SK-N-SH (cell line): Measurements from ENCODE around the gene GMPR. TPM values are rescaled to one million over a fixed set of nuclear protein-coding genes. Genes with fewer than 3 reads are reported as not detected.
A peak's percentile ranks its signal among the peaks of the same experiment; 100 is the strongest.

Experiments used
- CTCF ChIA-PET: fragments of 300-600, 350-600 bp; formaldehyde crosslinking; extraction: SDS; loops from one replicate; lab custom pipeline; 2021; lab: Yijun Ruan, JAX
- POLR2A ChIA-PET: fragments of 350-600 bp; sonication (Branson Sonifier 250); formaldehyde crosslinking; extraction: SDS; loops from one replicate; lab custom pipeline; 2020; ENCODE audit warnings: antibody characterized with exemption, inconsistent platforms; lab: Yijun Ruan, JAX
- DNase-seq: peaks from one replicate; pipeline ENCODE4 v3.0.0; 2012
- H2AFZ ChIP-seq: fragments of 200-600 bp; sonication (generic); 2 replicates; pipeline ENCODE4 v1.8.1; 2016; ENCODE audit warnings: antibody characterized with exemption, mild to moderate bottlenecking, low read depth
- H3F3A ChIP-seq: fragments of 200-600 bp; sonication (generic); replicated peaks from 2 replicates; pipeline ENCODE3; 2016; ENCODE audit warnings: antibody characterized with exemption, mild to moderate bottlenecking; ENCODE audit not compliant: insufficient read depth
- H3K27ac ChIP-seq, 2 experiments: fragments of 200-500 bp in 1 of 2; fragments of 200-600 bp in 1 of 2; sonication (Bioruptor generic) in 1 of 2; sonication (generic), shearing (Covaris generic) in 1 of 2; 2 replicates each; pipeline versions ENCODE4 v1.5.1 to v1.6.1; 2014 to 2016; ENCODE audit warnings: low read depth in 2 of 2, inconsistent platforms in 1 of 2, low read length in 1 of 2, mild to moderate bottlenecking in 1 of 2, mixed read lengths in 1 of 2
- H3K27me3 ChIP-seq: fragments of 200-600 bp; sonication (generic), shearing (Covaris generic); 2 replicates; pipeline ENCODE4 v1.6.1; 2016; ENCODE audit warnings: mixed run types; ENCODE audit not compliant: insufficient read depth
- H3K36me3 ChIP-seq, 2 experiments: fragments of 200-500 bp in 1 of 2; fragments of 200-600 bp in 1 of 2; sonication (Bioruptor generic) in 1 of 2; sonication (generic) in 1 of 2; replicated peaks in 1 of 2; 2 replicates each; pipeline versions ENCODE3 to v1.5.1; 2014 to 2016; ENCODE audit warnings: low read length in 1 of 2, mild to moderate bottlenecking in 1 of 2; ENCODE audit not compliant: insufficient read depth in 2 of 2, control insufficient read depth in 1 of 2
- H3K4me1 ChIP-seq, 2 experiments: fragments of 200-500 bp in 1 of 2; fragments of 200-600 bp in 1 of 2; sonication (Bioruptor generic) in 1 of 2; sonication (generic), shearing (Covaris generic) in 1 of 2; 2 replicates each; pipeline versions ENCODE4 v1.5.1 to v1.6.1; 2014 to 2016; ENCODE audit warnings: low read depth in 1 of 2, low read length in 1 of 2, mixed run types in 1 of 2; ENCODE audit not compliant: insufficient read depth in 2 of 2, control insufficient read depth in 1 of 2
- H3K4me2 ChIP-seq: fragments of 200-600 bp; sonication (generic), shearing (Covaris generic); 2 replicates; pipeline ENCODE4 v1.6.1; 2017; ENCODE audit warnings: mixed run types
- H3K4me3 ChIP-seq, 2 experiments: fragments of 200-500 bp in 1 of 2; fragments of 200-600 bp in 1 of 2; sonication (Bioruptor generic) in 1 of 2; sonication (generic), shearing (Covaris generic) in 1 of 2; 2 replicates each; pipeline versions ENCODE4 v1.5.1 to v1.8.1; 2014 to 2016; ENCODE audit warnings: low read depth in 2 of 2, inconsistent platforms in 1 of 2, low read length in 1 of 2, mild to moderate bottlenecking in 1 of 2, mixed read lengths in 1 of 2, moderate library complexity in 1 of 2
- H3K79me2 ChIP-seq: fragments of 200-600 bp; sonication (generic); 2 replicates; pipeline ENCODE4 v1.8.1; 2017; ENCODE audit warnings: mild to moderate bottlenecking; ENCODE audit not compliant: insufficient read depth
- H3K9ac ChIP-seq: fragments of 200-600 bp; sonication (generic); 2 replicates; pipeline ENCODE4 v1.6.1; 2017; ENCODE audit warnings: mixed run types
- H3K9me2 ChIP-seq: fragments of 200-600 bp; sonication (generic); 2 replicates; pipeline ENCODE4 v1.6.1; 2017; ENCODE audit warnings: mixed run types
- H3K9me3 ChIP-seq: fragments of 200-600 bp; sonication (generic); 2 replicates; pipeline ENCODE4 v1.6.1; 2017; ENCODE audit warnings: mixed run types, mild to moderate bottlenecking, moderate library complexity
- H4K20me1 ChIP-seq: fragments of 200-600 bp; sonication (generic); 2 replicates; pipeline ENCODE4 v1.6.1; 2017; ENCODE audit warnings: mild to moderate bottlenecking, mixed run types; ENCODE audit not compliant: insufficient read depth
- CHD2 ChIP-seq: fragments of 150-350 bp; IDR thresholded peaks from 2 replicates; pipeline ENCODE4 v1.6.1; 2018; ENCODE audit warnings: low read length; ENCODE audit not compliant: partially characterized antibody
- EZH2phosphoT487 ChIP-seq: fragments of 200-600 bp; sonication (generic); IDR thresholded peaks from 2 replicates; pipeline ENCODE4 v1.6.1; 2017; ENCODE audit warnings: low read depth, mixed run types, mild to moderate bottlenecking, antibody characterized with exemption, moderate library complexity, borderline replicate concordance
- JUND ChIP-seq: IDR thresholded peaks from 2 replicates; pipeline ENCODE4 v1.4.0; 2012
- MEF2A ChIP-seq: IDR thresholded peaks from 2 replicates; pipeline ENCODE4 v1.4.0; 2012; ENCODE audit warnings: low read depth, borderline replicate concordance
- RAD21 ChIP-seq: IDR thresholded peaks from 2 replicates; pipeline ENCODE4 v1.6.1; 2012; ENCODE audit warnings: mild to moderate bottlenecking, low read length
- SMC3 ChIP-seq: IDR thresholded peaks from 2 replicates; pipeline ENCODE4 v1.6.1; 2012; ENCODE audit warnings: low read depth, low read length, improper control_type of control experiment
- TCF12 ChIP-seq: IDR thresholded peaks from 2 replicates; pipeline ENCODE4 v1.4.0; 2012
- WGBS: methylation state at CpG from one replicate; pipeline ENCODE4 v1.1.6; 2017; ENCODE audit warnings: low lambda C conversion rate; 5-methylcytosine and 5-hydroxymethylcytosine counted together
- polyA plus RNA-seq, 3 experiments: library from polyadenylated mRNA; depleted of rRNA; stranded (reverse); fragments of >200 nt; gene quantifications; 2 replicates each; pipeline ENCODE4 v1.2.3, GENCODE V29; 2012
- TF ChIP-seq, protein P1 (sequence below): fragments of 200-600 bp; sonication (generic); IDR thresholded peaks from 2 replicates; pipeline ENCODE4 v1.6.1; 2017; ENCODE audit warnings: antibody characterized with exemption, mild to moderate bottlenecking, moderate library complexity
- TF ChIP-seq, protein P2 (sequence below): fragments of 150-350 bp; IDR thresholded peaks from 2 replicates; pipeline ENCODE4 v1.6.1; 2016; ENCODE audit warnings: mild to moderate bottlenecking, low read depth, low read length
- TF ChIP-seq, protein P3 (sequence below): IDR thresholded peaks from 2 replicates; pipeline ENCODE4 v1.6.1; 2012; ENCODE audit warnings: mild to moderate bottlenecking, low read depth, low read length, moderate library complexity

Gene GMPR
- polyA plus RNA-seq, 1 of the 3 experiments (the other 2 are of a cell fraction): 21.0 TPM

DNA sequence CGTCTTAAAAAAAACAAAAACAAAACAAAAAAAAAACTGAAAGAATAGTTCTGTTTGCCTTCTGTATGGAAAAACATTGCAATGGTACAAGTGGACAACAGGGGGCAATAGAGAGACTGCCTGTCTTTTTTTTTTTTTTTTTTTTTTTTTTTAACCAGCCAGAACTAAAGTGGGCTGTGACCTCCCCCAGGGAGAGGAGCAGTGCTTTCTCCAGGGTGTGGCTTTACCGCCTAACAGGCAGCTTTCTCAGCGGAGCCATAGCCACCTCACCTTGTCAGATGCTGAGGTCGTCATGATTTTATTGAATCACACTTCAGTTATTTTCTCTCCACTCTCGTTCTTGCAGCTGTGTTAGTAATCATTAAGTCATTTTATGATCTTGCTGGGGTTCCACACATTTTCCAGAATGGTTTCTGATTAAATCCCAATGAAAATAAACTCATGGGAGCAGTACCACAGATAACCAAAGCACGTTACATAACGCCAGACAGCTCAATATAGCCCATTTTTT lies 78.4 kb downstream of the GMPR start:
- WGBS: 54% methylated on average over 7 of the region's 7 CpGs
- TF ChIP-seq, protein P1, sequence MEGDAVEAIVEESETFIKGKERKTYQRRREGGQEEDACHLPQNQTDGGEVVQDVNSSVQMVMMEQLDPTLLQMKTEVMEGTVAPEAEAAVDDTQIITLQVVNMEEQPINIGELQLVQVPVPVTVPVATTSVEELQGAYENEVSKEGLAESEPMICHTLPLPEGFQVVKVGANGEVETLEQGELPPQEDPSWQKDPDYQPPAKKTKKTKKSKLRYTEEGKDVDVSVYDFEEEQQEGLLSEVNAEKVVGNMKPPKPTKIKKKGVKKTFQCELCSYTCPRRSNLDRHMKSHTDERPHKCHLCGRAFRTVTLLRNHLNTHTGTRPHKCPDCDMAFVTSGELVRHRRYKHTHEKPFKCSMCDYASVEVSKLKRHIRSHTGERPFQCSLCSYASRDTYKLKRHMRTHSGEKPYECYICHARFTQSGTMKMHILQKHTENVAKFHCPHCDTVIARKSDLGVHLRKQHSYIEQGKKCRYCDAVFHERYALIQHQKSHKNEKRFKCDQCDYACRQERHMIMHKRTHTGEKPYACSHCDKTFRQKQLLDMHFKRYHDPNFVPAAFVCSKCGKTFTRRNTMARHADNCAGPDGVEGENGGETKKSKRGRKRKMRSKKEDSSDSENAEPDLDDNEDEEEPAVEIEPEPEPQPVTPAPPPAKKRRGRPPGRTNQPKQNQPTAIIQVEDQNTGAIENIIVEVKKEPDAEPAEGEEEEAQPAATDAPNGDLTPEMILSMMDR: peak; percentile 87
- TF ChIP-seq EZH2phosphoT487: no peak
- TF ChIP-seq, protein P2, sequence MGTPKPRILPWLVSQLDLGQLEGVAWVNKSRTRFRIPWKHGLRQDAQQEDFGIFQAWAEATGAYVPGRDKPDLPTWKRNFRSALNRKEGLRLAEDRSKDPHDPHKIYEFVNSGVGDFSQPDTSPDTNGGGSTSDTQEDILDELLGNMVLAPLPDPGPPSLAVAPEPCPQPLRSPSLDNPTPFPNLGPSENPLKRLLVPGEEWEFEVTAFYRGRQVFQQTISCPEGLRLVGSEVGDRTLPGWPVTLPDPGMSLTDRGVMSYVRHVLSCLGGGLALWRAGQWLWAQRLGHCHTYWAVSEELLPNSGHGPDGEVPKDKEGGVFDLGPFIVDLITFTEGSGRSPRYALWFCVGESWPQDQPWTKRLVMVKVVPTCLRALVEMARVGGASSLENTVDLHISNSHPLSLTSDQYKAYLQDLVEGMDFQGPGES: no peak
- peak; percentile 50; the same call in 1 of the 2 replicates for TF ChIP-seq RAD21
- no peak for TF ChIP-seq TCF12
- TF ChIP-seq, protein P3, sequence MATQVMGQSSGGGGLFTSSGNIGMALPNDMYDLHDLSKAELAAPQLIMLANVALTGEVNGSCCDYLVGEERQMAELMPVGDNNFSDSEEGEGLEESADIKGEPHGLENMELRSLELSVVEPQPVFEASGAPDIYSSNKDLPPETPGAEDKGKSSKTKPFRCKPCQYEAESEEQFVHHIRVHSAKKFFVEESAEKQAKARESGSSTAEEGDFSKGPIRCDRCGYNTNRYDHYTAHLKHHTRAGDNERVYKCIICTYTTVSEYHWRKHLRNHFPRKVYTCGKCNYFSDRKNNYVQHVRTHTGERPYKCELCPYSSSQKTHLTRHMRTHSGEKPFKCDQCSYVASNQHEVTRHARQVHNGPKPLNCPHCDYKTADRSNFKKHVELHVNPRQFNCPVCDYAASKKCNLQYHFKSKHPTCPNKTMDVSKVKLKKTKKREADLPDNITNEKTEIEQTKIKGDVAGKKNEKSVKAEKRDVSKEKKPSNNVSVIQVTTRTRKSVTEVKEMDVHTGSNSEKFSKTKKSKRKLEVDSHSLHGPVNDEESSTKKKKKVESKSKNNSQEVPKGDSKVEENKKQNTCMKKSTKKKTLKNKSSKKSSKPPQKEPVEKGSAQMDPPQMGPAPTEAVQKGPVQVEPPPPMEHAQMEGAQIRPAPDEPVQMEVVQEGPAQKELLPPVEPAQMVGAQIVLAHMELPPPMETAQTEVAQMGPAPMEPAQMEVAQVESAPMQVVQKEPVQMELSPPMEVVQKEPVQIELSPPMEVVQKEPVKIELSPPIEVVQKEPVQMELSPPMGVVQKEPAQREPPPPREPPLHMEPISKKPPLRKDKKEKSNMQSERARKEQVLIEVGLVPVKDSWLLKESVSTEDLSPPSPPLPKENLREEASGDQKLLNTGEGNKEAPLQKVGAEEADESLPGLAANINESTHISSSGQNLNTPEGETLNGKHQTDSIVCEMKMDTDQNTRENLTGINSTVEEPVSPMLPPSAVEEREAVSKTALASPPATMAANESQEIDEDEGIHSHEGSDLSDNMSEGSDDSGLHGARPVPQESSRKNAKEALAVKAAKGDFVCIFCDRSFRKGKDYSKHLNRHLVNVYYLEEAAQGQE: no peak
- TF ChIP-seq MEF2A: no peak
- no peak for TF ChIP-seq JUND
- peak; percentile 18; the same call in 1 of the 2 replicates for TF ChIP-seq SMC3
- no peak for TF ChIP-seq CHD2
- no peak overlapping the region for H3K4me3 ChIP-seq
- no peak overlapping the region for H3K4me2 ChIP-seq
- H3K9me3 ChIP-seq: no peaks in the 10 kb centered on the region
- ChIA-PET CTCF (interaction anchor here (0.7 to 10.2 kb wide), 26 partner anchors 8 to 459 kb away, joined by 3 to 81 read pairs (median 4); no protein-coding TSS in a partner anchor), POLR2A (interaction anchor here (0.5 kb wide), 1 partner anchor 865 kb away, joined by 4 read pairs; no protein-coding TSS in a partner anchor)
- H3K9me2 ChIP-seq: no peaks in the 10 kb centered on the region
- H3K36me3 ChIP-seq: peaks cover 0 to 3% of the 10 kb centered on the region in 2 experiments
- H2AFZ ChIP-seq: no peak overlapping the region
- peaks cover 25% of the 10 kb centered on the region for H4K20me1 ChIP-seq
- peaks cover 41% of the 10 kb centered on the region for H3F3A ChIP-seq
- H3K9ac ChIP-seq: no peak overlapping the region
- H3K27ac ChIP-seq: no peak overlapping the region
- DNase-seq: peak; percentile 72
- peaks cover 18% of the 10 kb centered on the region; the same call in 1 of the 2 replicates for H3K79me2 ChIP-seq
- H3K27me3 ChIP-seq: no peaks in the 10 kb centered on the region
- peaks cover 10 to 35% of the 10 kb centered on the region in 2 experiments; a peak in 3 of 4 replicates for H3K4me1 ChIP-seq
